Hematopoietic multipotent progenitor cell treated with erythropoietin and hydrocortisone succinate and interleukin-3 and kit ligand, for 4 days (in vitro differentiated cells): ENCODE measurements around the gene B3GNT7.
"Not testable (repeated sequence)": the region's sequence is repeated elsewhere in the genome, so short reads cannot be mapped to it uniquely, and the experiment has no call there.

ENCODE experiments used
- DNase-seq: peaks from one replicate; pipeline ENCODE4 v3.0.0-alpha.2; 2015

B3GNT7 gene

GRCh38 chr2:231386446-231386845 lies 9.1 kb upstream of the B3GNT7 start:
- DNase-seq: no peak

- peak; percentile 76 for DNase-seq
These were observed 7.4 kb upstream of the B3GNT7 start for GRCh38 chr2:231387904-231388724.

- no peak for DNase-seq
These were observed 6.7 kb upstream of the B3GNT7 start for GRCh38 chr2:231388725-231389346.

GRCh38 chr2:231390667-231391066 lies 4.8 kb upstream of the B3GNT7 start:
- DNase-seq: no peak

- DNase-seq: peak; percentile 75
These were observed 3.5 kb upstream of the B3GNT7 start for GRCh38 chr2:231391981-231392380.

GRCh38 chr2:231392431-231393148 lies 2.9 kb upstream of the B3GNT7 start:
- DNase-seq: no peak

- DNase-seq: peak; percentile 29
These were observed 2.1 kb upstream of the B3GNT7 start for GRCh38 chr2:231393149-231394131.

- DNase-seq: no peak
These were observed 1.0 kb upstream of the B3GNT7 start for GRCh38 chr2:231394211-231395141.

GRCh38 chr2:231396058-231396821 lies 730 bp downstream of the B3GNT7 start:
- DNase-seq: no peak

- DNase-seq: no peak
These were observed 1.8 kb downstream of the B3GNT7 start for GRCh38 chr2:231397011-231397927.

GRCh38 chr2:231397928-231398294 lies 2.4 kb downstream of the B3GNT7 start:
- DNase-seq: no peak

- DNase-seq: no peak
These were observed 3.1 kb downstream of the B3GNT7 start for GRCh38 chr2:231398585-231398984.

- DNase-seq: no peak
These were observed 3.7 kb downstream of the B3GNT7 start for GRCh38 chr2:231399046-231399852.

GRCh38 chr2:231399853-231400680 lies 4.6 kb downstream of the B3GNT7 start:
- peak; percentile 30 for DNase-seq

- DNase-seq: peak; percentile 72
These were observed 5.2 kb downstream of the B3GNT7 start for GRCh38 chr2:231400681-231401080.

- not testable (repeated sequence) for DNase-seq
These were observed 5.6 kb downstream of the B3GNT7 start for GRCh38 chr2:231401101-231401500.

GRCh38 chr2:231403421-231404182 lies 8.1 kb downstream of the B3GNT7 start:
- DNase-seq: not testable (repeated sequence)
